HG03039 (cell line): ENCODE measurements around the gene ARID1B.

Experiments used
- ATAC-seq: cut with Tn5 transposase; IDR thresholded peaks from one replicate; pipeline ENCODE4 v1.9.1; 2021; ENCODE audit warnings: mild to moderate bottlenecking, moderate library complexity; ENCODE audit not compliant: unreplicated experiment

The ARID1B gene

GRCh38 chr6:157229713-157230112, 452.5 kb downstream of the ARID1B start:
- no peak for ATAC-seq

- ATAC-seq: no peak
Observed at GRCh38 chr6:157230910-157231309, 453.7 kb downstream of the ARID1B start.

GRCh38 chr6:157232161-157232895, 455.1 kb downstream of the ARID1B start:
- ATAC-seq: no peak

- no peak for ATAC-seq
Observed at GRCh38 chr6:157233156-157233555, 456.0 kb downstream of the ARID1B start.

- ATAC-seq: no peak
Observed at GRCh38 chr6:157233686-157234085, 456.5 kb downstream of the ARID1B start.

- ATAC-seq: no peak
Observed at GRCh38 chr6:157235600-157236039, 458.4 kb downstream of the ARID1B start.

- ATAC-seq: no peak
Observed at GRCh38 chr6:157236040-157236725, 459.0 kb downstream of the ARID1B start.

GRCh38 chr6:157238346-157238745, 461.2 kb downstream of the ARID1B start:
- ATAC-seq: no peak

- ATAC-seq: no peak
Observed at GRCh38 chr6:157239148-157239547, 462.0 kb downstream of the ARID1B start.

- ATAC-seq: no peak
Observed at GRCh38 chr6:157239671-157240058, 462.5 kb downstream of the ARID1B start.

- no peak for ATAC-seq
Observed at GRCh38 chr6:157240059-157240959, 463.1 kb downstream of the ARID1B start.

- ATAC-seq: no peak
Observed at GRCh38 chr6:157240960-157241311, 463.8 kb downstream of the ARID1B start.

- no peak for ATAC-seq
Observed at GRCh38 chr6:157242791-157243190, 465.6 kb downstream of the ARID1B start.

- no peak for ATAC-seq
Observed at GRCh38 chr6:157244175-157244574, 467.0 kb downstream of the ARID1B start.

- no peak for ATAC-seq
Observed at GRCh38 chr6:157244780-157245179, 467.6 kb downstream of the ARID1B start.

GRCh38 chr6:157245436-157245835, 468.3 kb downstream of the ARID1B start:
- ATAC-seq: no peak

- ATAC-seq: no peak
Observed at GRCh38 chr6:157246048-157246630, 469.0 kb downstream of the ARID1B start.

GRCh38 chr6:157246771-157247484, 469.8 kb downstream of the ARID1B start:
- ATAC-seq: no peak

- no peak for ATAC-seq
Observed at GRCh38 chr6:157248264-157248663, 471.1 kb downstream of the ARID1B start.

- ATAC-seq: no peak
Observed at GRCh38 chr6:157249826-157250225, 472.6 kb downstream of the ARID1B start.
